ENCODE measurements around the gene GNAI3.

DNA sequence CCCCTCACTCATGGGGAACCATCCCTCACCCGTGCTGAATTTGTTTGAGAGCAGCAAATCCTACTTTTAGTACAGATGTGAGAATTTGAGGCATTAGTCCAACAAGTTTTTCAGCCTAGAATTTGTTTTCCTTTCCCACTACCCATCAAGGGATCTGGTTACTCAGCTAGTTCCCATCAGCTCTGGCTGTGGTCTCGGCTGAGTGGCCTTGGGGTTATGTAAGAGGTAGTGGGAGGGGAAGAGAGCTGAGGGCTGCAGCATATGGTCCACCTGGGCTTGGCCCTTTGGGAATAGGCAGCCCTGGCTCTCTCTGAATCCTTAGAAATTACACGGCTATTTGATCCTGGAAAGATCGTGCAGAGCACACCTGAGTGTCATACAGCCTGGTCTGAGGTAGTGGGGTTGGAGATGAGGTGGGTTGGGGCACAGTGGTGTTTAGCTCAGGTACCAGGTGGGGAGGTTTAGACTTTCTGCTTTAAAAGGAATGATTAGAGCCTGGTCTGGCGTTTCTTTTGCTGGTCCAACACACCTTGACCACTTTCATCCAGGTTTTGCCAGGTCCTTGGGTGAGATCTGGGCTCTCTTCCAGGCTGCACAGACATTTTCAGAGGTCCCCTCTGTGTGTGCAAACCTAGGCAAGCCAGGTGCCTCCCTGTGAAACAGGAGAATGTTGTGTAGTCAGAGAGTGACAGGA, 111.7 kb downstream of the GNAI3 start:
- no peak for TF ChIP-seq EZH2 (IDR thresholded peaks at IDR 0.05; ENCODE audit: borderline replicate concordance, low read depth, low read length, poor library complexity, severe bottlenecking)
- TF ChIP-seq, protein P1, sequence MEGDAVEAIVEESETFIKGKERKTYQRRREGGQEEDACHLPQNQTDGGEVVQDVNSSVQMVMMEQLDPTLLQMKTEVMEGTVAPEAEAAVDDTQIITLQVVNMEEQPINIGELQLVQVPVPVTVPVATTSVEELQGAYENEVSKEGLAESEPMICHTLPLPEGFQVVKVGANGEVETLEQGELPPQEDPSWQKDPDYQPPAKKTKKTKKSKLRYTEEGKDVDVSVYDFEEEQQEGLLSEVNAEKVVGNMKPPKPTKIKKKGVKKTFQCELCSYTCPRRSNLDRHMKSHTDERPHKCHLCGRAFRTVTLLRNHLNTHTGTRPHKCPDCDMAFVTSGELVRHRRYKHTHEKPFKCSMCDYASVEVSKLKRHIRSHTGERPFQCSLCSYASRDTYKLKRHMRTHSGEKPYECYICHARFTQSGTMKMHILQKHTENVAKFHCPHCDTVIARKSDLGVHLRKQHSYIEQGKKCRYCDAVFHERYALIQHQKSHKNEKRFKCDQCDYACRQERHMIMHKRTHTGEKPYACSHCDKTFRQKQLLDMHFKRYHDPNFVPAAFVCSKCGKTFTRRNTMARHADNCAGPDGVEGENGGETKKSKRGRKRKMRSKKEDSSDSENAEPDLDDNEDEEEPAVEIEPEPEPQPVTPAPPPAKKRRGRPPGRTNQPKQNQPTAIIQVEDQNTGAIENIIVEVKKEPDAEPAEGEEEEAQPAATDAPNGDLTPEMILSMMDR (conservative IDR thresholded peaks at IDR 0.05; ENCODE audit: low read depth, low read length) = no peak
